ENCODE data around the gene MFSD12.

MFSD12 gene

GRCh38 chr19:3527238-3527910, 30.0 kb downstream of the MFSD12 start:
- Histone ChIP-seq H3K36me3 (replicated peaks in 1 of 2; ENCODE audit: control insufficient read depth in 2 of 2, insufficient read depth in 2 of 2, low read length in 2 of 2) (peaks cover 43 to 81% of the 10 kb centered on the region in 2 donors), H3K9ac (ENCODE audit: low read depth, low read length, poor library complexity) (no peak overlapping the region), H2BK120ac (ENCODE audit: low read depth, low read length) (peak overlapping the region; percentile 31), H2BK5ac (ENCODE audit: low read length) (no peak overlapping the region), H3K23ac (ENCODE audit: low read depth, low read length, poor library complexity) (peak overlapping the region; percentile 75), H3K79me1 (ENCODE audit: low read depth, low read length) (peaks cover 19% of the 10 kb centered on the region), H2BK12ac (ENCODE audit: low read length) (no peak overlapping the region), H3K27me3 (ENCODE audit: control insufficient read depth in 3 of 3, insufficient read depth in 3 of 3, low read depth in 1 of 3, low read length in 3 of 3) (no peaks in the 10 kb centered on the region), H2AK5ac (ENCODE audit: low read depth, low read length) (no peak overlapping the region), H3K27ac (replicated peaks; ENCODE audit: low read length) (no peak overlapping the region), H4K8ac (ENCODE audit: low read depth, low read length) (no peak overlapping the region), H3K14ac (ENCODE audit: low read length) (no peak overlapping the region), H3K18ac (ENCODE audit: low read length) (no peak overlapping the region), H3K4ac (ENCODE audit: low read length) (no peak overlapping the region), H2BK15ac (ENCODE audit: low read length) (no peak overlapping the region), H3K4me3 (ENCODE audit: low read length in 2 of 2) (no peak overlapping the region), H3K9me3 (replicated peaks in 1 of 2; ENCODE audit: control insufficient read depth in 2 of 2, insufficient read depth in 1 of 2, low read depth in 1 of 2, low read length in 2 of 2) (no peaks in the 10 kb centered on the region), H3K4me2 (ENCODE audit: insufficient read depth, low read length, poor library complexity, severe bottlenecking) (no peak overlapping the region), H4K91ac (ENCODE audit: low read depth, low read length, poor library complexity) (no peak overlapping the region), H3K4me1 (ENCODE audit: control insufficient read depth in 2 of 2, insufficient read depth in 1 of 2, low read depth in 1 of 2, low read length in 2 of 2) (no peaks in the 10 kb centered on the region), H2AFZ (ENCODE audit: low read length) (no peak overlapping the region)
- no peak for DNase-seq (ENCODE audit: low spot score)
- no CpG with 5 or more reads among the region's 21 CpGs for WGBS, 2 donors (ENCODE audit: extremely low coverage in 2 of 2, insufficient read length in 2 of 2, insufficient replicate concordance in 1 of 2)

GRCh38 chr19:3526507-3527237, 30.7 kb downstream of the MFSD12 start:
- no peak overlapping the region for H2AK5ac ChIP-seq (ENCODE audit: low read depth, low read length)
- H2BK120ac ChIP-seq (ENCODE audit: low read depth, low read length) = no peak overlapping the region
- no peak overlapping the region for H3K14ac ChIP-seq (ENCODE audit: low read length)
- no peak overlapping the region for H3K27ac ChIP-seq (replicated peaks; ENCODE audit: low read length)
- H3K4me2 ChIP-seq (ENCODE audit: insufficient read depth, low read length, poor library complexity, severe bottlenecking) = no peak overlapping the region
- H3K27me3 ChIP-seq (ENCODE audit: control insufficient read depth in 3 of 3, insufficient read depth in 3 of 3, low read depth in 1 of 3, low read length in 3 of 3) = peaks cover 0 to 2% (median 0%) of the 10 kb centered on the region in 3 experiments
- no CpG with 5 or more reads among the region's 28 CpGs for WGBS, 2 donors (ENCODE audit: extremely low coverage in 2 of 2, insufficient read length in 2 of 2, insufficient replicate concordance in 1 of 2)
- H2AFZ ChIP-seq (ENCODE audit: low read length) = no peak overlapping the region
- H3K36me3 ChIP-seq (replicated peaks in 1 of 2; ENCODE audit: control insufficient read depth in 2 of 2, insufficient read depth in 2 of 2, low read length in 2 of 2) = peaks cover 42 to 81% of the 10 kb centered on the region in 2 donors
- no peak overlapping the region for H2BK5ac ChIP-seq (ENCODE audit: low read length)
- H3K9ac ChIP-seq (ENCODE audit: low read depth, low read length, poor library complexity) = no peak overlapping the region
- no peak overlapping the region for H2BK12ac ChIP-seq (ENCODE audit: low read length)
- DNase-seq (ENCODE audit: low spot score) = no peak
- H2BK15ac ChIP-seq (ENCODE audit: low read length) = no peak overlapping the region
- peaks cover 23% of the 10 kb centered on the region for H3K79me1 ChIP-seq (ENCODE audit: low read depth, low read length)
- no peak overlapping the region for H3K4me3 ChIP-seq (ENCODE audit: low read length in 2 of 2)
- H3K4me1 ChIP-seq (ENCODE audit: control insufficient read depth in 2 of 2, insufficient read depth in 1 of 2, low read depth in 1 of 2, low read length in 2 of 2) = no peaks in the 10 kb centered on the region
- H3K18ac ChIP-seq (ENCODE audit: low read length) = no peak overlapping the region
- no peak overlapping the region for H3K4ac ChIP-seq (ENCODE audit: low read length)
- H3K9me3 ChIP-seq (replicated peaks in 1 of 2; ENCODE audit: control insufficient read depth in 2 of 2, insufficient read depth in 1 of 2, low read depth in 1 of 2, low read length in 2 of 2) = no peaks in the 10 kb centered on the region
- no peak overlapping the region for H4K91ac ChIP-seq (ENCODE audit: low read depth, low read length, poor library complexity)
- no peak overlapping the region for H4K8ac ChIP-seq (ENCODE audit: low read depth, low read length)
- H3K23ac ChIP-seq (ENCODE audit: low read depth, low read length, poor library complexity) = peak overlapping the region; percentile 1

- Histone ChIP-seq H3K4ac (ENCODE audit: low read length) (no peak overlapping the region), H3K27me3 (ENCODE audit: control insufficient read depth in 3 of 3, insufficient read depth in 3 of 3, low read depth in 1 of 3, low read length in 3 of 3) (peaks cover 0 to 2% (median 0%) of the 10 kb centered on the region in 3 experiments), H3K18ac (ENCODE audit: low read length) (no peak overlapping the region), H2BK120ac (ENCODE audit: low read depth, low read length) (no peak overlapping the region), H2BK12ac (ENCODE audit: low read length) (no peak overlapping the region), H4K8ac (ENCODE audit: low read depth, low read length) (no peak overlapping the region), H2AFZ (ENCODE audit: low read length) (no peak overlapping the region), H3K27ac (replicated peaks; ENCODE audit: low read length) (no peak overlapping the region), H3K36me3 (replicated peaks in 1 of 2; ENCODE audit: control insufficient read depth in 2 of 2, insufficient read depth in 2 of 2, low read length in 2 of 2) (peaks cover 35 to 84% of the 10 kb centered on the region in 2 donors), H4K91ac (ENCODE audit: low read depth, low read length, poor library complexity) (no peak overlapping the region), H2AK5ac (ENCODE audit: low read depth, low read length) (no peak overlapping the region), H2BK5ac (ENCODE audit: low read length) (peak overlapping the region; percentile 6), H3K23ac (ENCODE audit: low read depth, low read length, poor library complexity) (no peak overlapping the region), H3K4me2 (ENCODE audit: insufficient read depth, low read length, poor library complexity, severe bottlenecking) (no peak overlapping the region), H3K9me3 (replicated peaks in 1 of 2; ENCODE audit: control insufficient read depth in 2 of 2, insufficient read depth in 1 of 2, low read depth in 1 of 2, low read length in 2 of 2) (no peaks in the 10 kb centered on the region), H3K4me3 (ENCODE audit: low read length in 2 of 2) (no peak overlapping the region), H2BK15ac (ENCODE audit: low read length) (no peak overlapping the region), H3K9ac (ENCODE audit: low read depth, low read length, poor library complexity) (no peak overlapping the region), H3K79me1 (ENCODE audit: low read depth, low read length) (peaks cover 30% of the 10 kb centered on the region), H3K14ac (ENCODE audit: low read length) (no peak overlapping the region), H3K4me1 (ENCODE audit: control insufficient read depth in 2 of 2, insufficient read depth in 1 of 2, low read depth in 1 of 2, low read length in 2 of 2) (no peaks in the 10 kb centered on the region)
- DNase-seq (ENCODE audit: low spot score) = no peak
- WGBS, 2 donors (ENCODE audit: extremely low coverage in 2 of 2, insufficient read length in 2 of 2, insufficient replicate concordance in 1 of 2) = no CpG with 5 or more reads among the region's 20 CpGs
These were observed 32.4 kb downstream of the MFSD12 start for GRCh38 chr19:3524904-3525451.

Data from neuronal stem cell (in vitro differentiated cells).